GM12873 (cell line): ENCODE data around the gene FAM83B.

Experiments
- CTCF ChIP-seq: IDR thresholded peaks from 2 replicates; pipeline ENCODE4 v1.5.1; 2012; ENCODE audit warnings: low read depth, mild to moderate bottlenecking, moderate library complexity, low read length, control low read depth; ENCODE audit not compliant: insufficient read depth; ENCODE audit errors: missing control alignments

Gene FAM83B

GRCh38 chr6:54810147-54810546 is 36.4 kb upstream of the FAM83B start:
- no peak for TF ChIP-seq CTCF

GRCh38 chr6:54813892-54814291 is 32.7 kb upstream of the FAM83B start:
- no peak for TF ChIP-seq CTCF

GRCh38 chr6:54817236-54817635 is 29.3 kb upstream of the FAM83B start:
- TF ChIP-seq CTCF: no peak

- TF ChIP-seq CTCF: no peak
These were observed 28.7 kb upstream of the FAM83B start for GRCh38 chr6:54817834-54818233.

GRCh38 chr6:54827010-54827409 is 19.6 kb upstream of the FAM83B start:
- TF ChIP-seq CTCF: no peak

- TF ChIP-seq CTCF: no peak
These were observed 16.4 kb upstream of the FAM83B start for GRCh38 chr6:54830216-54830615.

GRCh38 chr6:54835176-54835575 is 11.4 kb upstream of the FAM83B start:
- no peak for TF ChIP-seq CTCF

GRCh38 chr6:54846857-54847674 is 495 bp downstream of the FAM83B start:
- TF ChIP-seq CTCF: no peak
